HEK293 (cell line): ENCODE measurements around the gene PAK6.

ENCODE experiments used
- KLF16 ChIP-seq: fragments of 450-650 bp; formaldehyde crosslinking; IDR thresholded peaks from 2 replicates; pipeline ENCODE4 v1.5.1; 2017; ENCODE audit warnings: missing biosample characterization, missing genetic modification characterization
- PBX3 ChIP-seq: sonication (generic); formaldehyde crosslinking; IDR thresholded peaks from 2 replicates; pipeline ENCODE4 v1.8.1; 2022; ENCODE audit warnings: mild to moderate bottlenecking, moderate library complexity, missing genetic modification reagents
- SETDB1 ChIP-seq: IDR thresholded peaks from one replicate; pipeline ENCODE4 v1.6.1; 2017; ENCODE audit warnings: mild to moderate bottlenecking, low read length, moderate library complexity, mixed read lengths; ENCODE audit not compliant: insufficient read length
- WT1 ChIP-seq: fragments of 450-650 bp; formaldehyde crosslinking; IDR thresholded peaks from 2 replicates; pipeline ENCODE4 v1.5.1; 2016; ENCODE audit warnings: missing biosample characterization, missing genetic modification characterization
- ZBTB26 ChIP-seq: fragments of 450-650 bp; formaldehyde crosslinking; optimal IDR thresholded peaks from 2 replicates; pipeline ENCODE3; 2016; ENCODE audit warnings: missing biosample characterization, mild to moderate bottlenecking, missing genetic modification characterization
- ZBTB49 ChIP-seq: fragments of 450-650 bp; formaldehyde crosslinking; IDR thresholded peaks from 2 replicates; pipeline ENCODE4 v1.5.1; 2016; ENCODE audit warnings: missing biosample characterization, missing genetic modification characterization, low read depth
- ZNF157 ChIP-seq: fragments of 450-650 bp; formaldehyde crosslinking; IDR thresholded peaks from 2 replicates; pipeline ENCODE4 v1.5.1; 2016; ENCODE audit warnings: missing biosample characterization, missing genetic modification characterization
- ZNF214 ChIP-seq: fragments of 450-650 bp; formaldehyde crosslinking; IDR thresholded peaks from 2 replicates; pipeline ENCODE4 v1.5.1; 2017; ENCODE audit warnings: missing biosample characterization, mild to moderate bottlenecking, missing genetic modification characterization, borderline replicate concordance
- ZSCAN30 ChIP-seq: fragments of 450-650 bp; IDR thresholded peaks from 2 replicates; pipeline ENCODE4 v1.5.1; 2018; ENCODE audit warnings: missing biosample characterization, mild to moderate bottlenecking, missing genetic modification characterization, moderate library complexity
- TF ChIP-seq, protein P1 (sequence below): fragments of 450-650 bp; formaldehyde crosslinking; IDR thresholded peaks from 2 replicates; pipeline ENCODE4 v1.5.1; 2017; ENCODE audit warnings: missing biosample characterization, missing genetic modification characterization
- TF ChIP-seq, protein P2 (sequence below): fragments of 450-650 bp; formaldehyde crosslinking; IDR thresholded peaks from 2 replicates; pipeline ENCODE4 v1.5.1; 2017; ENCODE audit warnings: missing biosample characterization, missing genetic modification characterization
- TF ChIP-seq, protein P3 (sequence below): fragments of 450-650 bp; formaldehyde crosslinking; IDR thresholded peaks from 2 replicates; pipeline ENCODE4 v1.5.1; 2016; ENCODE audit warnings: missing biosample characterization, missing genetic modification characterization
- TF ChIP-seq, protein P4 (sequence below): fragments of 450-650 bp; formaldehyde crosslinking; IDR thresholded peaks from 2 replicates; pipeline ENCODE4 v1.5.1; 2016; ENCODE audit warnings: missing biosample characterization, missing genetic modification characterization
- TF ChIP-seq, protein P5 (sequence below): fragments of 450-650 bp; formaldehyde crosslinking; IDR thresholded peaks from 2 replicates; pipeline ENCODE4 v1.5.1; 2016; ENCODE audit warnings: missing biosample characterization, missing genetic modification characterization

DNA sequence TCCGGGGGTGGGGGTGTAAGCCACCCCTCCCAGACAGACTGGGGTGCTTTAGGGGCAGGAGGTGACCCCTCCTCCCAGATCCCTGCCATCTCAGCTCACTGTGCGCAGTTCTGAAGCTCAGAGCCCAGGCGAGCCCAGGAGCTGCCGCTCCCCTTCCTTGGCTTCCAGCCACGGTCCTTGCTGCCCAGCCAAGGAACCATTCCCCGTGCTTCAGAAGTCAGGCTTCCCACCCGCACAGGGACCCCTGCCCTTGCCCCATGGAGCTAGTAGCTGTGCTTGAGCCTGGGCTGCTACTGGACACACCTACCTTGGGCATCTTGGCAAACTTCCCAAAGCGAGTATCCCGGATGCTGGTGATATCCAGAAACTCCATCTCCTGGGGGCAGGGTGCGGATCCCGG lies 64.1 kb downstream of the PAK6 start:
- no peak for TF ChIP-seq ZNF157 (tag by site-specific recombination)
- TF ChIP-seq, protein P1, sequence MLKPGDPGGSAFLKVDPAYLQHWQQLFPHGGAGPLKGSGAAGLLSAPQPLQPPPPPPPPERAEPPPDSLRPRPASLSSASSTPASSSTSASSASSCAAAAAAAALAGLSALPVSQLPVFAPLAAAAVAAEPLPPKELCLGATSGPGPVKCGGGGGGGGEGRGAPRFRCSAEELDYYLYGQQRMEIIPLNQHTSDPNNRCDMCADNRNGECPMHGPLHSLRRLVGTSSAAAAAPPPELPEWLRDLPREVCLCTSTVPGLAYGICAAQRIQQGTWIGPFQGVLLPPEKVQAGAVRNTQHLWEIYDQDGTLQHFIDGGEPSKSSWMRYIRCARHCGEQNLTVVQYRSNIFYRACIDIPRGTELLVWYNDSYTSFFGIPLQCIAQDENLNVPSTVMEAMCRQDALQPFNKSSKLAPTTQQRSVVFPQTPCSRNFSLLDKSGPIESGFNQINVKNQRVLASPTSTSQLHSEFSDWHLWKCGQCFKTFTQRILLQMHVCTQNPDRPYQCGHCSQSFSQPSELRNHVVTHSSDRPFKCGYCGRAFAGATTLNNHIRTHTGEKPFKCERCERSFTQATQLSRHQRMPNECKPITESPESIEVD = no peak
- TF ChIP-seq, protein P2, sequence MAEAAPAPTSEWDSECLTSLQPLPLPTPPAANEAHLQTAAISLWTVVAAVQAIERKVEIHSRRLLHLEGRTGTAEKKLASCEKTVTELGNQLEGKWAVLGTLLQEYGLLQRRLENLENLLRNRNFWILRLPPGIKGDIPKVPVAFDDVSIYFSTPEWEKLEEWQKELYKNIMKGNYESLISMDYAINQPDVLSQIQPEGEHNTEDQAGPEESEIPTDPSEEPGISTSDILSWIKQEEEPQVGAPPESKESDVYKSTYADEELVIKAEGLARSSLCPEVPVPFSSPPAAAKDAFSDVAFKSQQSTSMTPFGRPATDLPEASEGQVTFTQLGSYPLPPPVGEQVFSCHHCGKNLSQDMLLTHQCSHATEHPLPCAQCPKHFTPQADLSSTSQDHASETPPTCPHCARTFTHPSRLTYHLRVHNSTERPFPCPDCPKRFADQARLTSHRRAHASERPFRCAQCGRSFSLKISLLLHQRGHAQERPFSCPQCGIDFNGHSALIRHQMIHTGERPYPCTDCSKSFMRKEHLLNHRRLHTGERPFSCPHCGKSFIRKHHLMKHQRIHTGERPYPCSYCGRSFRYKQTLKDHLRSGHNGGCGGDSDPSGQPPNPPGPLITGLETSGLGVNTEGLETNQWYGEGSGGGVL = no peak
- no peak for TF ChIP-seq KLF16 (tag by site-specific recombination)
- no peak for TF ChIP-seq WT1 (tag by site-specific recombination)
- no peak for TF ChIP-seq ZBTB26 (tag by site-specific recombination)
- TF ChIP-seq ZBTB49 (tag by site-specific recombination) = no peak
- TF ChIP-seq ZNF214 (tag by site-specific recombination) = no peak
- no peak for TF ChIP-seq SETDB1
- TF ChIP-seq, protein P3, sequence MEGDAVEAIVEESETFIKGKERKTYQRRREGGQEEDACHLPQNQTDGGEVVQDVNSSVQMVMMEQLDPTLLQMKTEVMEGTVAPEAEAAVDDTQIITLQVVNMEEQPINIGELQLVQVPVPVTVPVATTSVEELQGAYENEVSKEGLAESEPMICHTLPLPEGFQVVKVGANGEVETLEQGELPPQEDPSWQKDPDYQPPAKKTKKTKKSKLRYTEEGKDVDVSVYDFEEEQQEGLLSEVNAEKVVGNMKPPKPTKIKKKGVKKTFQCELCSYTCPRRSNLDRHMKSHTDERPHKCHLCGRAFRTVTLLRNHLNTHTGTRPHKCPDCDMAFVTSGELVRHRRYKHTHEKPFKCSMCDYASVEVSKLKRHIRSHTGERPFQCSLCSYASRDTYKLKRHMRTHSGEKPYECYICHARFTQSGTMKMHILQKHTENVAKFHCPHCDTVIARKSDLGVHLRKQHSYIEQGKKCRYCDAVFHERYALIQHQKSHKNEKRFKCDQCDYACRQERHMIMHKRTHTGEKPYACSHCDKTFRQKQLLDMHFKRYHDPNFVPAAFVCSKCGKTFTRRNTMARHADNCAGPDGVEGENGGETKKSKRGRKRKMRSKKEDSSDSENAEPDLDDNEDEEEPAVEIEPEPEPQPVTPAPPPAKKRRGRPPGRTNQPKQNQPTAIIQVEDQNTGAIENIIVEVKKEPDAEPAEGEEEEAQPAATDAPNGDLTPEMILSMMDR (tag by site-specific recombination) = no peak
- TF ChIP-seq, protein P4, sequence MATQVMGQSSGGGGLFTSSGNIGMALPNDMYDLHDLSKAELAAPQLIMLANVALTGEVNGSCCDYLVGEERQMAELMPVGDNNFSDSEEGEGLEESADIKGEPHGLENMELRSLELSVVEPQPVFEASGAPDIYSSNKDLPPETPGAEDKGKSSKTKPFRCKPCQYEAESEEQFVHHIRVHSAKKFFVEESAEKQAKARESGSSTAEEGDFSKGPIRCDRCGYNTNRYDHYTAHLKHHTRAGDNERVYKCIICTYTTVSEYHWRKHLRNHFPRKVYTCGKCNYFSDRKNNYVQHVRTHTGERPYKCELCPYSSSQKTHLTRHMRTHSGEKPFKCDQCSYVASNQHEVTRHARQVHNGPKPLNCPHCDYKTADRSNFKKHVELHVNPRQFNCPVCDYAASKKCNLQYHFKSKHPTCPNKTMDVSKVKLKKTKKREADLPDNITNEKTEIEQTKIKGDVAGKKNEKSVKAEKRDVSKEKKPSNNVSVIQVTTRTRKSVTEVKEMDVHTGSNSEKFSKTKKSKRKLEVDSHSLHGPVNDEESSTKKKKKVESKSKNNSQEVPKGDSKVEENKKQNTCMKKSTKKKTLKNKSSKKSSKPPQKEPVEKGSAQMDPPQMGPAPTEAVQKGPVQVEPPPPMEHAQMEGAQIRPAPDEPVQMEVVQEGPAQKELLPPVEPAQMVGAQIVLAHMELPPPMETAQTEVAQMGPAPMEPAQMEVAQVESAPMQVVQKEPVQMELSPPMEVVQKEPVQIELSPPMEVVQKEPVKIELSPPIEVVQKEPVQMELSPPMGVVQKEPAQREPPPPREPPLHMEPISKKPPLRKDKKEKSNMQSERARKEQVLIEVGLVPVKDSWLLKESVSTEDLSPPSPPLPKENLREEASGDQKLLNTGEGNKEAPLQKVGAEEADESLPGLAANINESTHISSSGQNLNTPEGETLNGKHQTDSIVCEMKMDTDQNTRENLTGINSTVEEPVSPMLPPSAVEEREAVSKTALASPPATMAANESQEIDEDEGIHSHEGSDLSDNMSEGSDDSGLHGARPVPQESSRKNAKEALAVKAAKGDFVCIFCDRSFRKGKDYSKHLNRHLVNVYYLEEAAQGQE (tag by site-specific recombination) = no peak
- TF ChIP-seq, protein P5, sequence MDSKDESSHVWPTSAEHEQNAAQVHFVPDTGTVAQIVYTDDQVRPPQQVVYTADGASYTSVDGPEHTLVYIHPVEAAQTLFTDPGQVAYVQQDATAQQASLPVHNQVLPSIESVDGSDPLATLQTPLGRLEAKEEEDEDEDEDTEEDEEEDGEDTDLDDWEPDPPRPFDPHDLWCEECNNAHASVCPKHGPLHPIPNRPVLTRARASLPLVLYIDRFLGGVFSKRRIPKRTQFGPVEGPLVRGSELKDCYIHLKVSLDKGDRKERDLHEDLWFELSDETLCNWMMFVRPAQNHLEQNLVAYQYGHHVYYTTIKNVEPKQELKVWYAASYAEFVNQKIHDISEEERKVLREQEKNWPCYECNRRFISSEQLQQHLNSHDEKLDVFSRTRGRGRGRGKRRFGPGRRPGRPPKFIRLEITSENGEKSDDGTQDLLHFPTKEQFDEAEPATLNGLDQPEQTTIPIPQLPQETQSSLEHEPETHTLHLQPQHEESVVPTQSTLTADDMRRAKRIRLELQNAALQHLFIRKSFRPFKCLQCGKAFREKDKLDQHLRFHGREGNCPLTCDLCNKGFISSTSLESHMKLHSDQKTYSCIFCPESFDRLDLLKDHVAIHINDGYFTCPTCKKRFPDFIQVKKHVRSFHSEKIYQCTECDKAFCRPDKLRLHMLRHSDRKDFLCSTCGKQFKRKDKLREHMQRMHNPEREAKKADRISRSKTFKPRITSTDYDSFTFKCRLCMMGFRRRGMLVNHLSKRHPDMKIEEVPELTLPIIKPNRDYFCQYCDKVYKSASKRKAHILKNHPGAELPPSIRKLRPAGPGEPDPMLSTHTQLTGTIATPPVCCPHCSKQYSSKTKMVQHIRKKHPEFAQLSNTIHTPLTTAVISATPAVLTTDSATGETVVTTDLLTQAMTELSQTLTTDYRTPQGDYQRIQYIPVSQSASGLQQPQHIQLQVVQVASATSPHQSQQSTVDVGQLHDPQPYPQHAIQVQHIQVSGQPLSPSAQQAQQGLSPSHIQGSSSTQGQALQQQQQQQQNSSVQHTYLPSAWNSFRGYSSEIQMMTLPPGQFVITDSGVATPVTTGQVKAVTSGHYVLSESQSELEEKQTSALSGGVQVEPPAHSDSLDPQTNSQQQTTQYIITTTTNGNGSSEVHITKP (tag by site-specific recombination) = no peak
- no peak for TF ChIP-seq PBX3 (CRISPR knock-in tag)
- no peak for TF ChIP-seq ZSCAN30 (tag by site-specific recombination)
